H9 (cell line): ENCODE results near the gene MEGF10. TPM values are rescaled to one million over a fixed set of nuclear protein-coding genes. Genes with fewer than 3 reads are reported as not detected.
A peak's percentile ranks its signal among the peaks of the same experiment; 100 is the strongest.

Experiments used
- DNase-seq: peaks from one replicate; pipeline ENCODE4 v3.0.0-alpha.2; 2017
- H2AFZ ChIP-seq: one replicate; pipeline ENCODE4 v1.6.1; 2013; ENCODE audit warnings: mild to moderate bottlenecking, low read length, control low read depth, moderate library complexity
- H2AK5ac ChIP-seq: 2 replicates; pipeline ENCODE4 v1.6.1; 2013; ENCODE audit warnings: low read length, control low read depth, mixed read lengths; ENCODE audit not compliant: insufficient read length
- H2BK120ac ChIP-seq: one replicate; pipeline ENCODE4 v1.6.1; 2013; ENCODE audit warnings: low read depth, mild to moderate bottlenecking, low read length, control low read depth, inconsistent platforms; ENCODE audit not compliant: poor library complexity, severe bottlenecking
- H2BK12ac ChIP-seq: 2 replicates; pipeline ENCODE4 v1.6.1; 2013; ENCODE audit warnings: low read length, control low read depth, mixed read lengths, low read depth; ENCODE audit not compliant: insufficient read length
- H2BK15ac ChIP-seq: 2 replicates; pipeline ENCODE4 v1.6.1; 2013; ENCODE audit warnings: low read depth, low read length, control low read depth
- H2BK20ac ChIP-seq: one replicate; pipeline ENCODE4 v1.6.1; 2013; ENCODE audit warnings: low read depth, mild to moderate bottlenecking, low read length, control low read depth, inconsistent platforms; ENCODE audit not compliant: poor library complexity, severe bottlenecking
- H2BK5ac ChIP-seq: 2 replicates; pipeline ENCODE4 v1.6.1; 2013; ENCODE audit warnings: low read length, control low read depth, mixed read lengths; ENCODE audit not compliant: insufficient read length
- H3K14ac ChIP-seq: 2 replicates; pipeline ENCODE4 v1.6.1; 2013; ENCODE audit warnings: low read length, control low read depth; ENCODE audit not compliant: insufficient read depth
- H3K18ac ChIP-seq: 2 replicates; pipeline ENCODE4 v1.6.1; 2013; ENCODE audit warnings: low read depth, mild to moderate bottlenecking, mixed read lengths, low read length, control low read depth; ENCODE audit not compliant: insufficient read length
- H3K23ac ChIP-seq: 2 replicates; pipeline ENCODE4 v1.6.1; 2013; ENCODE audit warnings: low read length, control low read depth, mixed read lengths, low read depth; ENCODE audit not compliant: insufficient read length
- H3K23me2 ChIP-seq: 2 replicates; pipeline ENCODE4 v1.6.1; 2013; ENCODE audit warnings: low read depth, mild to moderate bottlenecking, mixed read lengths, low read length, control low read depth; ENCODE audit not compliant: insufficient read length, poor library complexity, severe bottlenecking
- H3K27ac ChIP-seq: 2 replicates; pipeline ENCODE4 v1.5.1; 2013; ENCODE audit warnings: low read length, control low read depth, mixed read lengths, low read depth; ENCODE audit not compliant: insufficient read length
- H3K27me3 ChIP-seq: 2 replicates; pipeline ENCODE4 v1.6.1; 2013; ENCODE audit warnings: low read length, control low read depth, inconsistent platforms; ENCODE audit not compliant: insufficient read depth
- H3K4ac ChIP-seq: 2 replicates; pipeline ENCODE4 v1.6.1; 2013; ENCODE audit warnings: low read depth, mild to moderate bottlenecking, control low read depth, inconsistent platforms, low read length, moderate library complexity
- H3K4me1 ChIP-seq: 2 replicates; pipeline ENCODE4 v1.6.1; 2013; ENCODE audit warnings: low read length, control low read depth, inconsistent platforms; ENCODE audit not compliant: insufficient read depth
- H3K4me2 ChIP-seq: 2 replicates; pipeline ENCODE4 v1.6.1; 2013; ENCODE audit warnings: low read length, control low read depth, mixed read lengths; ENCODE audit not compliant: insufficient read length, insufficient read depth
- H3K56ac ChIP-seq: 2 replicates; pipeline ENCODE4 v1.6.1; 2013; ENCODE audit warnings: low read depth, mild to moderate bottlenecking, mixed read lengths, low read length, control low read depth; ENCODE audit not compliant: insufficient read length
- H3K79me1 ChIP-seq: 2 replicates; pipeline ENCODE4 v1.6.1; 2013; ENCODE audit warnings: low read depth, mild to moderate bottlenecking, moderate library complexity, low read length, control low read depth, inconsistent platforms; ENCODE audit not compliant: insufficient read depth, poor library complexity, severe bottlenecking
- H3K79me2 ChIP-seq: 2 replicates; pipeline ENCODE4 v1.6.1; 2013; ENCODE audit warnings: low read length, control low read depth, inconsistent platforms; ENCODE audit not compliant: insufficient read depth
- H3K9ac ChIP-seq: 2 replicates; pipeline ENCODE4 v1.6.1; 2013; ENCODE audit warnings: low read length, control low read depth, mixed read lengths; ENCODE audit not compliant: insufficient read length; ENCODE audit errors: extremely low read depth
- H3K9me3 ChIP-seq: one replicate; pipeline ENCODE4 v1.6.1; 2013; ENCODE audit warnings: low read depth, low read length, inconsistent platforms; ENCODE audit not compliant: control insufficient read depth
- H3T11ph ChIP-seq: one replicate; pipeline ENCODE4 v1.6.1; 2013; ENCODE audit warnings: mild to moderate bottlenecking, low read length, control low read depth, inconsistent platforms
- H4K20me1 ChIP-seq: one replicate; pipeline ENCODE4 v1.6.1; 2013; ENCODE audit not compliant: control insufficient read depth, insufficient read length, insufficient read depth
- H4K5ac ChIP-seq: 2 replicates; pipeline ENCODE4 v1.6.1; 2013; ENCODE audit warnings: low read depth, mild to moderate bottlenecking, mixed read lengths, low read length, control low read depth; ENCODE audit not compliant: insufficient read length
- H4K8ac ChIP-seq: replicated peaks from 2 replicates; pipeline ENCODE4 v1.6.1; 2013; ENCODE audit warnings: low read length, control low read depth, mixed read lengths, low read depth; ENCODE audit not compliant: insufficient read length
- H4K91ac ChIP-seq: 2 replicates; pipeline ENCODE4 v1.6.1; 2013; ENCODE audit warnings: low read depth, mild to moderate bottlenecking, moderate library complexity, mixed read lengths, low read length, control low read depth; ENCODE audit not compliant: insufficient read length
- H3K27ac Mint-ChIP-seq, 3 experiments: 2 replicates in 2 of 3; 3 replicates in 1 of 3; pipeline ENCODE4 v1.8.0; 2020 to 2021; ENCODE audit warnings: mixed read lengths in 3 of 3, mild to moderate bottlenecking in 1 of 3, moderate library complexity in 1 of 3
- H3K27me3 Mint-ChIP-seq: 2 replicates; pipeline ENCODE4 v1.8.0; 2021; ENCODE audit warnings: low read depth, mild to moderate bottlenecking, moderate library complexity, mixed read lengths
- H3K36me3 Mint-ChIP-seq, 3 experiments: 2 replicates in 2 of 3; 3 replicates in 1 of 3; pipeline ENCODE4 v1.8.0; 2020 to 2021; ENCODE audit warnings: low read depth in 3 of 3, mixed read lengths in 3 of 3; ENCODE audit not compliant: insufficient read depth in 1 of 3
- H3K4me1 Mint-ChIP-seq, 2 experiments: 2 replicates each; pipeline ENCODE4 v1.8.0; 2020; ENCODE audit warnings: mixed read lengths in 2 of 2
- H3K4me3 Mint-ChIP-seq, 2 experiments: 2 replicates in 1 of 2; 3 replicates in 1 of 2; pipeline ENCODE4 v1.8.0; 2020 to 2021; ENCODE audit warnings: mild to moderate bottlenecking in 2 of 2, mixed read lengths in 2 of 2, moderate library complexity in 1 of 2
- H3K9me3 Mint-ChIP-seq, 2 experiments: 2 replicates in 1 of 2; 3 replicates in 1 of 2; pipeline ENCODE4 v1.8.0; 2020; ENCODE audit warnings: mild to moderate bottlenecking in 2 of 2, mixed read lengths in 2 of 2, moderate library complexity in 1 of 2
- WGBS: extraction: QIAGEN DNeasy Blood & Tissue Kit; methylation state at CpG from one replicate; pipeline ENCODE4 v1.1.7; 2013; ENCODE audit warnings: missing lambda C conversion rate, low lambda C conversion rate, mixed read lengths; ENCODE audit not compliant: insufficient read length; ENCODE audit errors: extremely low coverage; 5-methylcytosine and 5-hydroxymethylcytosine counted together
- total RNA-seq: library from RNA; stranded (reverse); gene quantifications from 2 replicates; pipeline ENCODE4 v1.2.1, GENCODE V29; 2021
- TF ChIP-seq, protein P1 (sequence below): fragments of 200-600 bp; sonication (generic); conservative IDR thresholded peaks from 3 replicates; pipeline ENCODE4 v1.8.0; 2021; ENCODE audit warnings: antibody characterized with exemption, mild to moderate bottlenecking

The MEGF10 gene
- total RNA-seq, 1 experiment from 2014 or later, result 36.5 TPM

DNA sequence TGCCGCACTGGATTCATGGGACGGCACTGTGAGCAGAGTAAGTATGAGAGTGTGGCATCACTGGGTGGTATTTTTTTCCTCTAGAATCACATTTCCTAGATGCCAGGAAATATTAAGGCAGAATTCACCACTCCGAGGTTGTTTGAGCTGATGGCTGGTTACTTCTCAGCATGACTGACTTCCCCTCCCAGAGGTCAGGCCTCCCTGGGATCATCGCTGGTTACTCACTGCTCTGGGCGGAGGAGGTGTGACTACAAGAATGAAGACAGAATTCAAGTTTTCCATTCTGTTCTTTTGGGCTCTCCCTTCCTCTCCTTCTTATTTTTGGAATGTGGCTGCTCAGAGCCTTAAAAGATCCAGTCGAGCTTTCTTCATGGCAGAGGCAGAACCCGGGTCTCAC lies 150.2 kb downstream of the MEGF10 start:
- Histone ChIP-seq H3K9me3 (no peaks in the 10 kb centered on the region), H2BK20ac (no peak overlapping the region)

More for the DNA sequence above, 150.2 kb downstream of the MEGF10 start:
- Histone ChIP-seq H2AFZ (no peak overlapping the region), H3T11ph (no peak overlapping the region), H3K9ac (no peak overlapping the region), H3K79me2 (no peaks in the 10 kb centered on the region), H2BK15ac (no peak overlapping the region), H3K56ac (no peak overlapping the region), H4K8ac (no peak overlapping the region), H3K18ac (no peak overlapping the region), H3K4me2 (no peak overlapping the region), H4K91ac (no peak overlapping the region), H3K79me1 (no peaks in the 10 kb centered on the region), H3K4ac (no peak overlapping the region), H3K4me1 (no peaks in the 10 kb centered on the region), H4K5ac (no peak overlapping the region), H3K27me3 (no peaks in the 10 kb centered on the region), H2BK120ac (no peak overlapping the region), H3K23ac (no peak overlapping the region), H3K14ac (no peak overlapping the region), H2BK5ac (no peak overlapping the region), H2AK5ac (no peak overlapping the region), H3K27ac (no peak overlapping the region), H2BK12ac (no peak overlapping the region), H3K23me2 (no peaks in the 10 kb centered on the region), H4K20me1 (no peaks in the 10 kb centered on the region)
- Mint-ChIP-seq H3K9me3 (no peaks in the 10 kb centered on the region), H3K36me3 (peaks cover 0 to 9% (median 4%) of the 10 kb centered on the region in 3 experiments; a peak in 4 of 7 replicates), H3K27ac (peak overlapping the region in 1 of 3 experiments; percentile 30; a peak in 1 of 7 replicates), H3K4me1 (peaks cover 0 to 2% of the 10 kb centered on the region in 2 experiments; a peak in 1 of 4 replicates), H3K4me3 (no peak overlapping the region), H3K27me3 (no peaks in the 10 kb centered on the region)
- DNase-seq, result no peak
- TF ChIP-seq, protein P1, sequence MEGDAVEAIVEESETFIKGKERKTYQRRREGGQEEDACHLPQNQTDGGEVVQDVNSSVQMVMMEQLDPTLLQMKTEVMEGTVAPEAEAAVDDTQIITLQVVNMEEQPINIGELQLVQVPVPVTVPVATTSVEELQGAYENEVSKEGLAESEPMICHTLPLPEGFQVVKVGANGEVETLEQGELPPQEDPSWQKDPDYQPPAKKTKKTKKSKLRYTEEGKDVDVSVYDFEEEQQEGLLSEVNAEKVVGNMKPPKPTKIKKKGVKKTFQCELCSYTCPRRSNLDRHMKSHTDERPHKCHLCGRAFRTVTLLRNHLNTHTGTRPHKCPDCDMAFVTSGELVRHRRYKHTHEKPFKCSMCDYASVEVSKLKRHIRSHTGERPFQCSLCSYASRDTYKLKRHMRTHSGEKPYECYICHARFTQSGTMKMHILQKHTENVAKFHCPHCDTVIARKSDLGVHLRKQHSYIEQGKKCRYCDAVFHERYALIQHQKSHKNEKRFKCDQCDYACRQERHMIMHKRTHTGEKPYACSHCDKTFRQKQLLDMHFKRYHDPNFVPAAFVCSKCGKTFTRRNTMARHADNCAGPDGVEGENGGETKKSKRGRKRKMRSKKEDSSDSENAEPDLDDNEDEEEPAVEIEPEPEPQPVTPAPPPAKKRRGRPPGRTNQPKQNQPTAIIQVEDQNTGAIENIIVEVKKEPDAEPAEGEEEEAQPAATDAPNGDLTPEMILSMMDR, result no peak
- WGBS, result no CpG with 5 or more reads among the region's 7 CpGs
